Lung microvascular endothelial cell (primary cell): Measurements from ENCODE around the gene FAM193A. TPM values are rescaled to one million over a fixed set of nuclear protein-coding genes. Genes with fewer than 3 reads are reported as not detected.
"Not testable (repeated sequence)": the region's sequence is repeated elsewhere in the genome, so short reads cannot be mapped to it uniquely, and the experiment has no call there.

Experiments used
- DNase-seq, 2 donors: peaks; one replicate each; pipeline versions ENCODE4 v3.0.0 to v3.0.0-alpha.2; 2010; ENCODE audit warnings: low read depth in 2 of 2
- total RNA-seq: library from RNA; depleted of rRNA; stranded (reverse); fragments of >200 nt; gene quantifications from 2 replicates; pipeline ENCODE4 v1.2.1, GENCODE V29; 2014

The FAM193A gene
- total RNA-seq, 1 donor from 2014 or later, result 7.1 TPM

- no peak for DNase-seq
Measured at GRCh38 chr4:2723751-2724150, 187.3 kb downstream of the FAM193A start.

- no peak for DNase-seq
Measured at GRCh38 chr4:2725380-2725779, 188.9 kb downstream of the FAM193A start.

DNA sequence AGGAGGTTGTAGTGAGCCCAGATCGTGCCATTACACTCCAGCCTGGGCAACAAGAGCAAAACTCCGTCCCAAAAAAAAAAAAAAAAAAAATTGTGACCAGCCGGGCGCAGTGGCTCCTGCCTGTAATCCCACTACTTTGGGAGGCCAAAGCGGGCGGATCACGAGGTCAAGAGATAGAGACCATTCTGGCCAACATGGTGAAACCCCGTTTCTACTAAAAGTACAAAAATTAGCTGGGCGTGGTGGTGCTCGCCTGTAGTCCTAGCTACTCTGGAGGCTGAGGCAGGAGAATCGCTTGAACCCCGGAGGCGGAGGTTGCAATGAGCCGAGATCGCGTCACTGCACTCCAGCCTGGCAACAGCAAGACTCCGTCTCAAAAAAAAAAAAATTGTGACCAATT, 190.4 kb downstream of the FAM193A start:
- DNase-seq, result not testable (repeated sequence)

GRCh38 chr4:2728221-2728620, 191.8 kb downstream of the FAM193A start:
- no peak for DNase-seq

DNA sequence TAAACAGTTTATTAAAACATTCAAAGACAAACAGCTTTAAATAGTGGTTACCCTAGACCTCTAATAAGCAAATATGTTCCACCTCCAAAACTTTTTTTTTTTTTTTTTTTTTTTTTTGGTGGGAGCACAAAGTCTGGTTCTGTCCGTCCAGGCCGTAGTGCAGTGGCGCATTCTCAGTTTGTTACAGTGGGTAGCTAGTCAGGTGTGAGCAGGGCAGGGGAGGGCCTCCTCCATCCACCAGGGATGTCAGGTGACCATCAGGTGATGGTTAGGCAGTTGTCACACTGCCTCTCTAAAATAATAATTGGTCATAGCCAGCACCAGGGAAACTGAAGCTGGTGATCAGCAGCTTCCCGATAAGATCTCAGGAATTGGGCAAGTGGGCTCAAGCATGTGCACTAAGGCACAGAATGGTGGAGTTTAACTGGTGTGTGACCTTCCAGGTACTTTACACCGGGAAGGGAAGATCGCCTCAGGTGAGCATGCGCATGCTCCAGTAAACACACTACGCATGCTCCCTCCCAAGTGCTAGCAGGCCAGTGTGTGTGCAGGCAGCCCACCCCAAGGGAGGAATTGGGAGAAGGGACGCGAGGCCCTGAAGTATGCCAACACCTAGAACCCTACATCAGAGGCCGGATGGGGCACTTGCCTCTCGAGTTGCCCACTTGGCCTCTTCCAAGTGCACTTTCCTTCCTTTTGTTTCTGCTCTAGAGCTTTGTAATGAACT, 192.5 kb downstream of the FAM193A start:
- no peak for DNase-seq

DNA sequence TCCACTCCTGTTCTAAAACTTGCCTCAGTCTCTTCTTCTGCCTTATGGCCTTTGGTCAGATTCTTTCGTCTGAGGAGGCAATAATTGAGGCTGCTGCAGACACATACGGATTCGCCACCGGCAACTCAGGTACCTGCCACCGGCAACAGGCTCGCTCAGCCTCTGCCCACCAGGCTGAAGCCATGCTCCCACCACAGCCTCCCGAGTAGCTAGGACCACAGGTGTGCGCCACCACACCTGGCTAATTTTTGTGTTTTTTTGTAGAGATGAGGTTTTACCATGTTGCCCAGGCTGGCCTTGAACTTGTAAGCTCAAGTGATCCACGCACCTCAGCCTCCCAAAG, 193.1 kb downstream of the FAM193A start:
- no peak for DNase-seq

DNA sequence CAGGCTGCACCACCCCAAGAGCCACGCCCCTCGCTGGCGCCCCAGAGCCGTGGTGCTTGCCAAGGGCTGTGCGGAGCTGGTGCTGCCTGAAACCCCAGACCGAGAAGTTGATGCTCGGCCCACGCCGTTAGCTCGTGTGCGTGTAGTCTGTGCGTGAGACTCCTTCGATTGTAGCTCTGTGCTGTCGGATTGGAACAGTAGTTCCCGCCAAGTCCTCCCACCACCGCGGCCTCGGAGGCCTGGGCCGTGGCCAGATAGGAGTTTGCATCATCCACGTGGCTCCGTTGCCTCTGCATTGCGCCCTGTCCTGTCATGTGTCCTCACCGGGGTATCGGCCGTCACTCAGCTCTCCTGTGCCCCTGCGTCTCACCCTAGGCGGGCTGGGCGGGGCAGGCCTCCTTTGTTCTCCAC, 195.5 kb downstream of the FAM193A start:
- no peak for DNase-seq

DNA sequence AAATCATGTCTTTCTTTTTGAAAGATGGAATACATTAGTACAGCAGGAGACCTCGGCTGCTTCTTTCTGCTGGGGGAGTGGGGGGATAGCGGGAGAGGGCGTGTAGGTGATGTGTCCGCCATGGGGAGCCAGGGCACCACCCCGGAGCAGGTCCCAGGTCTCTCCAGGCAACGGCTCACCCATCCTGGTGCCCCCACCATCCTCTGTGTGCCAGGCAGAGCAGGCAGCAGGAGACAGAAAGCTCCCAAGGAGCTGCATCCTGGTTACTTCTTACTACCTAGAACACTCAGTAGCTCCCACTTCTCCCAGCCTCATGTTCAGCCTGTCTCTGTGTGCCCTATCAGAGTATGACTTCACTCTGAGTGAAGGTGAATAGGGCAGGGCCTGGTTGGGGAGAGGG, 196.1 kb downstream of the FAM193A start:
- DNase-seq, result no peak

GRCh38 chr4:2733001-2733843, 196.8 kb downstream of the FAM193A start:
- no peak for DNase-seq

DNA sequence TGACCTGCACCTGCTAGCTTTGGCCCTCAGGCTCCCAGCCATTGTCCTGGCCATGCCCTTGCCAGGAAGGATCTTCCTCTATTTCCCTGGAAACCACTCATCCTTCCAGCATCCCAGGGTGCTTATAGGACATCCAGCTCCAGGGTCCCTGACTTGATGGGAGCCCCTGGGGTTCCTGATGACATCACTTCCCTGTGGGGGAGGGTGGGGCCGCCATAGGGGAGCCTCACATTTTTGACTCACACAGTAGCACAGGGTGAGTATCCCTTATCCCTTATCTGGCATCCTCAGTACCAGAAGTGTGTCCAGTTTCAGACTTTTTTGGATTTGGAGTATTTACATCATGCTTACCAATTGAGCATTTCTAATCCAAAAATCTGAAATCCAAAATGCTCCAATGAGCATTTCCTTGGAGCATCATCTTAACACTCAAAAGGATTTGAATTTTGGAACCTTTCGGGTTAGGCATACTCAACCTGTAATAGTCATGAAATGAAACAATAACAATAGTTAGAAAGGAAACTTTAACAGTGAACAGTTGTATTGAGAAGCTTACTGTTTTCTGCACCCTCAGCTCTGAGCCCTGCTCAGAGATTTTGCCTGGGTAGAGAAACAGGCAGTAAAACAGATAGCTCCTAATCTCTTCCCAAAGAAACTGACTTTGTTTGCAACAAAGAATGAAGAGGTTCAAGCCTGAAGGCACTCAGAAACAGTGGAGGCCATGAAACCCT, 197.6 kb downstream of the FAM193A start:
- no peak for DNase-seq

DNA sequence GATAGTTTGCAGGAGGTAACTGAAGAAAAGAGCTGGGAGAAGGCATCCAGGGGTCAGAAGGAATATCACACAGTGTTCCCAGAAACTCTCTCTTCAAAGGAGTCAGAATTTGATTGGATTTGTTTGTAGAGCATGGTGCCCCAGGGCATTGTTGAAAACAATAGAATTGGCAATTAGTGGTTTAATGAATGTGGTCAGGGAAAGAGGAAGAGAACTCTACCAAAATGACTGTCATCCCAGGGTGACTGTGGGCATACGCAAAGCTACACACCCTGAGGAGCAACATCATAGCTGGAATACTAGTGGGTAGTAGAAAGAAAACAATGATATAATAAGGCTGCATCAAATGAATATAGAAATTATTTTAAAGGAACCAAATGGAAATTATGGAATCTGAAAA, 198.2 kb downstream of the FAM193A start:
- DNase-seq, result no peak

DNA sequence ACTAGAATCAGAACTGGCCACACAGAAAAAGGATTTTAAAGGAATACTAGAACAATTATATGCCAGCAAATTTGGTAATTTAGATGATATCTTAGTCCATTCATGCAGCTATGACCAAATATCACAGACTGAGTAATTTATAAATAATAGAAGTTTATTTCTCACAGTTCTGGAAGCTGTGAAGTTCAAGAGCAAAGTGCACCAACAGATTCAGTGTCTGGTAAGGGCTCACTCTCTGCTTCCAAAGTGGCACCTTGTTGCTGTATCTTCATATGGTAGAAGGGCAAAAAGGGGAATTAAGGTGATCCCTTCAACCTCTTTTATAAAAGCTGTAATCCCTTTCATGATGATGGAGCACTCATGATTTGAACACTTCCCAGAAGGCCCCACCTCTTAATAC, 199.4 kb downstream of the FAM193A start:
- no peak for DNase-seq

- not testable (repeated sequence) for DNase-seq
Measured at GRCh38 chr4:2738296-2738695, 201.8 kb downstream of the FAM193A start.

DNA sequence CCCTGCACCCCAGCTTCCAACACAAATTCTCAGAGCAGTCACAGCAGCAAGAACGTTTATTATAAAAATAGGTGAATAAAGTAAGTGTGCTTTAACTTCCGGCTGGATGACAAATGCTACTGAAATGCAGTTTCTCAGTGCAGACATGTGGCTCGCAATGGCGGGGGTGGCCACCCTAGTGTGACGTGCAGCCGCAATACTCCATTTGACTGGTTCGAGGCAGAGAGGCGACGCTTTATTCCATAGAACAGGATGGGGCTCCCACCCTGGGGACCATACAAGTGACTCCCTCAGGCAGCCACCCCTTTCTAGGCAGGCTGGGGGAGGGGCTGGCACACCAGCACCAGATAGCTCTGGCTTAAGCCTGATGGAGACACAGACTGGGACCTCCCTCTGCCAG, 205.2 kb downstream of the FAM193A start:
- no peak for DNase-seq

DNA sequence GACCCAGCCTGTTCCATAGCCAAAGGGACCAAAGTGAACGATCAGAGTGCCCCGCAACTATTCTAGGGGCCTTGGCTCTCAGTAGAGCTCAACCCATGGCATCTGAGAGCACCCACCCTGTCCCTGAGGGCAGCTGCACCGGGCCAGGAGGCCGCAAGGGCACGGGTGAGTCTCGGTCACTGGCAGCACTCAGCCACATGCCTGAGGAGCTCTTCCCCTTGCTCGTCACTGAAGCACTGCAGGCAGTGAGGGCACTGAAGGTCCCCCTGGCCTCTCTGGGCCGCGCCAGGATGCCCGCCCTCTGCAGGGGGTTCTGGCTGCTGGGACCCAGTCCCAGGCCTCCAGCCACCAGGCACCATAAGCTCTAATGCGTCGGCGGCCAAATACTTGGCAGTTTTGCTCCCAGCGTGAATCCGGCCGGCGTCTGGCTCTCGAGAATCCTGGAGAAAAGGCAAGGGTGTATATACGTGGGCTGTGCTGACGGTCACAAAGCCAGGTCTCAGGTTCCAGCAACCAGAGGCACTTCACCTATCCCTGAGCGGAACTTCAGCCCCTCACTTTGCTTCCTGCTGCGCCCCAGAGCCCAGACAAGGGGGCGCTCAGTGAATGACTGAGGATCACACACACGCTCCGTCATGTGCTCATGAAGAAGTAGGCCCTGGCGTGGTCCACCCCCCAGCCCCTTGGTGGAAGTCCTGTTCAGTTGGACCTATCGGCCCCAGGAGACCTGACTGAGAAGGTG, 205.8 kb downstream of the FAM193A start:
- no peak for DNase-seq

DNA sequence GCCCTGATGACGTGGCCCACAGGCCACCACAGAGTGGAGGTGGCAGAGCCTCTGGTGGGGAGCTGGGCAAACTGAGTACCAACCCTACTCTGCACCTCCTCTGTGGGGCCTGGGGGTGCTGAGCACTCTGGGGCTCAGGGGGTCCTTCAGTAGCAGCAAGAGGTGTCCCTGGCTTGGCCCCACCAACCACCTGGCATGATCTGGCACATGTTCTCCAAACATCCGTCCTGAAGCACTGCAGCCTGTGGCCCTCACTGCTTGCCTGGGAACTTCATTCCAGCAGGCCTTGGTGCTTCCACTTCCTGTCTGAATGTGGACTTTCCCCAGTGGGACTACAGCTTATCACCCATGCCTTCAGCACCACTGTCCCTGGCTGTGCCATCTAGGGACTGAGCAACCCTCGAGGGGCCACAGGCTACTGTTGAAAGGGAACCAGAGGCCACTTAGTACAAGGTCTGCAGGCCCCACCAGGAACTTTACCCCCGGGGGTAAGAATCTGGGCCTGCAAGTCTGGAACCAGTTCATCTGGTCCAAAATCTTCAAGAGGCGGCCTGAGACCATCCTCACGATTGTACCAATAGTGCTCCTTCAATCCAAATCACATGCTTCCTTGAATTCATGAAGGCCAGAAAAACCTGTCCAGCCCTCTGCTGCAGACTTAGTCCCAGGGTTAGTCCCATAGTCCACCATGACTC, 206.5 kb downstream of the FAM193A start:
- no peak for DNase-seq

GRCh38 chr4:2743518-2744445, 207.3 kb downstream of the FAM193A start:
- no peak for DNase-seq

GRCh38 chr4:2744576-2745270, 208.3 kb downstream of the FAM193A start:
- no peak for DNase-seq

GRCh38 chr4:2745516-2745915, 209.1 kb downstream of the FAM193A start:
- DNase-seq, result no peak
